ENCODE data around the gene TMED10. TPM values are rescaled to one million over a fixed set of nuclear protein-coding genes. Genes with fewer than 3 reads are reported as not detected.

Gene TMED10
- total and polyA plus RNA-seq, 2 of the 13 experiments (the other 11 are each of a cell fraction or from before 2014, with no cell fraction given): 311 to 377 TPM

DNA sequence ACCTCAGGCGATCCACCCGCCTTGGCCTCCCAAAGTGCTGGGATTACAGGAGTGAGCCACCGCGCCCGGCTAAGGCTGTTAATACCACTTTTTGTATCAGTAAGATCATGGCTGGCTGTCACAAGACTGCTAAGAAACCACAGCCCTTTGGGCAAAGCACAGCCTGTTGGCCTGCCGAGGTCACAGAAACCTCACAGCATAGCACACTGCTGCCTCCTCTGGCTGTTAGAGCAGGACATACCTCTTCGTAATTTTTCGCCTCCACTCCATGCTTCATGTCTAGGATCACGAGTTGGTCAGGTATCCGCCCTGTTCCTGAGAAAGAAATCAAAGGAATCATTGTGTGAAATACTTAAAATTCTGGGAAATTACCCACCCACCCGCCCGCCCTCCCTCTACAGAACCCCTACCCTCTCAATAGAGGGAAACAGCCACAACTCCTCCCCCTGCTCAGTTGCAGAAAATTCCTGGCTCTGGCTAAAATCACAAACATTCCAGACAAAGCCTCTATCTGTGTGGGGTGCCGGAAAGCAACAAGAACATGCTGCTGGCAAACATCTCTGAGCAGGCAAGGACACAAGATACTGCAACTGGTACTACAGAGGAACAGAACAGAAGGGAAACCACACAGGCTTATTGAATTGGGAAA, 28.9 kb downstream of the TMED10 start (continued):
- TF ChIP-seq GFI1 (CRISPR knock-in tag; IDR thresholded peaks at IDR 0.05; ENCODE audit: borderline replicate concordance) (peak; percentile 32; the same call in 1 of the 2 replicates), RBAK (CRISPR knock-in tag; IDR thresholded peaks at IDR 0.05) (no peak), ZBTB7B (CRISPR knock-in tag; IDR thresholded peaks at IDR 0.05) (no peak), SSRP1 (CRISPR knock-in tag; IDR thresholded peaks at IDR 0.05) (no peak), TGIF2 (CRISPR knock-in tag; IDR thresholded peaks at IDR 0.05) (no peak), HOXA3 (CRISPR knock-in tag; IDR thresholded peaks at IDR 0.05) (no peak), ZNF263 (CRISPR knock-in tag; IDR thresholded peaks at IDR 0.05) (no peak), MED13 (CRISPR knock-in tag; IDR thresholded peaks at IDR 0.05) (no peak), FOSL2 (CRISPR knock-in tag; IDR thresholded peaks at IDR 0.05) (no peak), NR1H2 (CRISPR knock-in tag; IDR thresholded peaks at IDR 0.05; ENCODE audit: borderline replicate concordance, low read depth) (no peak), ZNF225 (CRISPR knock-in tag; IDR thresholded peaks at IDR 0.05) (no peak)
- TF ChIP-seq, protein P1, sequence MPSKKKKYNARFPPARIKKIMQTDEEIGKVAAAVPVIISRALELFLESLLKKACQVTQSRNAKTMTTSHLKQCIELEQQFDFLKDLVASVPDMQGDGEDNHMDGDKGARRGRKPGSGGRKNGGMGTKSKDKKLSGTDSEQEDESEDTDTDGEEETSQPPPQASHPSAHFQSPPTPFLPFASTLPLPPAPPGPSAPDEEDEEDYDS (CRISPR knock-in tag; IDR thresholded peaks at IDR 0.05): peak; percentile 47; the same call in 1 of the 2 replicates
- TF ChIP-seq, protein P2, sequence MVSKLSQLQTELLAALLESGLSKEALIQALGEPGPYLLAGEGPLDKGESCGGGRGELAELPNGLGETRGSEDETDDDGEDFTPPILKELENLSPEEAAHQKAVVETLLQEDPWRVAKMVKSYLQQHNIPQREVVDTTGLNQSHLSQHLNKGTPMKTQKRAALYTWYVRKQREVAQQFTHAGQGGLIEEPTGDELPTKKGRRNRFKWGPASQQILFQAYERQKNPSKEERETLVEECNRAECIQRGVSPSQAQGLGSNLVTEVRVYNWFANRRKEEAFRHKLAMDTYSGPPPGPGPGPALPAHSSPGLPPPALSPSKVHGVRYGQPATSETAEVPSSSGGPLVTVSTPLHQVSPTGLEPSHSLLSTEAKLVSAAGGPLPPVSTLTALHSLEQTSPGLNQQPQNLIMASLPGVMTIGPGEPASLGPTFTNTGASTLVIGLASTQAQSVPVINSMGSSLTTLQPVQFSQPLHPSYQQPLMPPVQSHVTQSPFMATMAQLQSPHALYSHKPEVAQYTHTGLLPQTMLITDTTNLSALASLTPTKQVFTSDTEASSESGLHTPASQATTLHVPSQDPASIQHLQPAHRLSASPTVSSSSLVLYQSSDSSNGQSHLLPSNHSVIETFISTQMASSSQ (IDR thresholded peaks at IDR 0.05; ENCODE audit: low read depth): no peak
- TF ChIP-seq, protein P2 (CRISPR knock-in tag; IDR thresholded peaks at IDR 0.05; ENCODE audit: borderline replicate concordance): no peak
- TF ChIP-seq, protein P3, sequence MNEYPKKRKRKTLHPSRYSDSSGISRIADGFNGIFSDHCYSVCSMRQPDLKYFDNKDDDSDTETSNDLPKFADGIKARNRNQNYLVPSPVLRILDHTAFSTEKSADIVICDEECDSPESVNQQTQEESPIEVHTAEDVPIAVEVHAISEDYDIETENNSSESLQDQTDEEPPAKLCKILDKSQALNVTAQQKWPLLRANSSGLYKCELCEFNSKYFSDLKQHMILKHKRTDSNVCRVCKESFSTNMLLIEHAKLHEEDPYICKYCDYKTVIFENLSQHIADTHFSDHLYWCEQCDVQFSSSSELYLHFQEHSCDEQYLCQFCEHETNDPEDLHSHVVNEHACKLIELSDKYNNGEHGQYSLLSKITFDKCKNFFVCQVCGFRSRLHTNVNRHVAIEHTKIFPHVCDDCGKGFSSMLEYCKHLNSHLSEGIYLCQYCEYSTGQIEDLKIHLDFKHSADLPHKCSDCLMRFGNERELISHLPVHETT (CRISPR knock-in tag; conservative IDR thresholded peaks at IDR 0.05): no peak
- TF ChIP-seq, protein P4, sequence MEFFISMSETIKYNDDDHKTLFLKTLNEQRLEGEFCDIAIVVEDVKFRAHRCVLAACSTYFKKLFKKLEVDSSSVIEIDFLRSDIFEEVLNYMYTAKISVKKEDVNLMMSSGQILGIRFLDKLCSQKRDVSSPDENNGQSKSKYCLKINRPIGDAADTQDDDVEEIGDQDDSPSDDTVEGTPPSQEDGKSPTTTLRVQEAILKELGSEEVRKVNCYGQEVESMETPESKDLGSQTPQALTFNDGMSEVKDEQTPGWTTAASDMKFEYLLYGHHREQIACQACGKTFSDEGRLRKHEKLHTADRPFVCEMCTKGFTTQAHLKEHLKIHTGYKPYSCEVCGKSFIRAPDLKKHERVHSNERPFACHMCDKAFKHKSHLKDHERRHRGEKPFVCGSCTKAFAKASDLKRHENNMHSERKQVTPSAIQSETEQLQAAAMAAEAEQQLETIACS (CRISPR knock-in tag; IDR thresholded peaks at IDR 0.05): no peak
- TF ChIP-seq, protein P5, sequence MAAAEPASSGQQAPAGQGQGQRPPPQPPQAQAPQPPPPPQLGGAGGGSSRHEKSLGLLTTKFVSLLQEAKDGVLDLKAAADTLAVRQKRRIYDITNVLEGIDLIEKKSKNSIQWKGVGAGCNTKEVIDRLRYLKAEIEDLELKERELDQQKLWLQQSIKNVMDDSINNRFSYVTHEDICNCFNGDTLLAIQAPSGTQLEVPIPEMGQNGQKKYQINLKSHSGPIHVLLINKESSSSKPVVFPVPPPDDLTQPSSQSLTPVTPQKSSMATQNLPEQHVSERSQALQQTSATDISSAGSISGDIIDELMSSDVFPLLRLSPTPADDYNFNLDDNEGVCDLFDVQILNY (CRISPR knock-in tag; conservative IDR thresholded peaks at IDR 0.05): no peak
- TF ChIP-seq, protein P6, sequence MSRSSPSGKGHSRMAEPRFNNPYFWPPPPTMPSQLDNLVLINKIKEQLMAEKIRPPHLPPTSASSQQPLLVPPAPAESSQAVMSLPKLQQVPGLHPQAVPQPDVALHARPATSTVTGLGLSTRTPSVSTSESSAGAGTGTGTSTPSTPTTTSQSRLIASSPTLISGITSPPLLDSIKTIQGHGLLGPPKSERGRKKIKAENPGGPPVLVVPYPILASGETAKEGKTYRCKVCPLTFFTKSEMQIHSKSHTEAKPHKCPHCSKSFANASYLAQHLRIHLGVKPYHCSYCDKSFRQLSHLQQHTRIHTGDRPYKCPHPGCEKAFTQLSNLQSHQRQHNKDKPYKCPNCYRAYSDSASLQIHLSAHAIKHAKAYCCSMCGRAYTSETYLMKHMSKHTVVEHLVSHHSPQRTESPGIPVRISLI (CRISPR knock-in tag; IDR thresholded peaks at IDR 0.05; ENCODE audit: borderline replicate concordance): no peak
- TF ChIP-seq, protein P7, sequence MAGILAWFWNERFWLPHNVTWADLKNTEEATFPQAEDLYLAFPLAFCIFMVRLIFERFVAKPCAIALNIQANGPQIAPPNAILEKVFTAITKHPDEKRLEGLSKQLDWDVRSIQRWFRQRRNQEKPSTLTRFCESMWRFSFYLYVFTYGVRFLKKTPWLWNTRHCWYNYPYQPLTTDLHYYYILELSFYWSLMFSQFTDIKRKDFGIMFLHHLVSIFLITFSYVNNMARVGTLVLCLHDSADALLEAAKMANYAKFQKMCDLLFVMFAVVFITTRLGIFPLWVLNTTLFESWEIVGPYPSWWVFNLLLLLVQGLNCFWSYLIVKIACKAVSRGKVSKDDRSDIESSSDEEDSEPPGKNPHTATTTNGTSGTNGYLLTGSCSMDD (CRISPR knock-in tag; IDR thresholded peaks at IDR 0.05): no peak
